Measurements from ENCODE around the gene DNAJA1. TPM values are rescaled to one million over a fixed set of nuclear protein-coding genes. Genes with fewer than 3 reads are reported as not detected.

DNAJA1 gene
- total and polyA plus RNA-seq, 7 experiments from 2014 or later: 66.8 to 204 (median 116) TPM

GRCh38 chr9:33044677-33045282 lies 19.7 kb downstream of the DNAJA1 start:
- ATAC-seq: no peak
- POLR2A ChIA-PET: interaction anchor here (0.8 kb wide), 1 partner anchor 31 kb away, joined by 3 read pairs; no protein-coding TSS in a partner anchor
- CTCF ChIA-PET: no interaction called here
- Histone ChIP-seq H3K27ac (ENCODE audit: low read depth, low read length) (peak overlapping the region; percentile 68), H3K36me3 (ENCODE audit: control insufficient read depth in 2 of 3, insufficient read depth in 3 of 3, low read length in 3 of 3) (peaks cover 0 to 21% (median 3%) of the 10 kb centered on the region in 3 experiments), H3K9me3 (ENCODE audit: control insufficient read depth in 2 of 3, low read length in 3 of 3) (no peaks in the 10 kb centered on the region), H3K27me3 (ENCODE audit: control insufficient read depth in 2 of 2, insufficient read depth in 2 of 2, low read length in 2 of 2) (no peaks in the 10 kb centered on the region), H3K4me1 (ENCODE audit: control insufficient read depth in 2 of 2, insufficient read depth in 2 of 2, low read length in 2 of 2) (peaks cover 0 to 6% of the 10 kb centered on the region in 2 donors), H3K4me3 (ENCODE audit: low read length) (peak overlapping the region; percentile 56)
- H3K27me3 Mint-ChIP-seq: no peaks in the 10 kb centered on the region
- peak overlapping the region; percentile 69 to 91 (median 82) for H3K4me3 Mint-ChIP-seq
- DNase-seq: no peak
- peak overlapping the region; percentile 46 to 92 (median 68) for H3K27ac Mint-ChIP-seq
- H3K4me1 Mint-ChIP-seq: peaks cover 8 to 24% (median 19%) of the 10 kb centered on the region in 7 donors
- no peaks in the 10 kb centered on the region for H3K9me3 Mint-ChIP-seq
- peaks cover 9 to 30% (median 15%) of the 10 kb centered on the region in 5 donors for H3K36me3 Mint-ChIP-seq
- intact Hi-C loops (cut with micrococcal nuclease): loop anchor here in 1 of 2 donors (1.0 kb wide), 2 partner anchors 9 to 32 kb away; partner anchors contain the start of gene SMU1

GRCh38 chr9:33046061-33046460 lies 21.0 kb downstream of the DNAJA1 start:
- CTCF ChIA-PET: no interaction called here
- ATAC-seq (no peak), DNase-seq (no peak)
- peaks cover 8 to 26% (median 19%) of the 10 kb centered on the region in 7 donors for H3K4me1 Mint-ChIP-seq
- Histone ChIP-seq H3K27ac (ENCODE audit: low read depth, low read length) (no peak overlapping the region), H3K27me3 (ENCODE audit: control insufficient read depth in 2 of 2, insufficient read depth in 2 of 2, low read length in 2 of 2) (no peaks in the 10 kb centered on the region), H3K36me3 (ENCODE audit: control insufficient read depth in 2 of 3, insufficient read depth in 3 of 3, low read length in 3 of 3) (peaks cover 0 to 18% (median 8%) of the 10 kb centered on the region in 3 experiments), H3K4me1 (ENCODE audit: control insufficient read depth in 2 of 2, insufficient read depth in 2 of 2, low read length in 2 of 2) (peaks cover 0 to 6% of the 10 kb centered on the region in 2 donors), H3K9me3 (ENCODE audit: control insufficient read depth in 2 of 3, low read length in 3 of 3) (no peaks in the 10 kb centered on the region), H3K4me3 (ENCODE audit: low read length) (no peak overlapping the region)
- intact Hi-C loops (cut with micrococcal nuclease): no loop called here
- H3K4me3 Mint-ChIP-seq: no peak overlapping the region
- H3K27me3 Mint-ChIP-seq: no peaks in the 10 kb centered on the region
- no peaks in the 10 kb centered on the region for H3K9me3 Mint-ChIP-seq
- peaks cover 9 to 36% (median 20%) of the 10 kb centered on the region in 5 donors for H3K36me3 Mint-ChIP-seq
- H3K27ac Mint-ChIP-seq: peak overlapping the region in 1 of 9 donors; percentile 76
- POLR2A ChIA-PET: no interaction called here

- intact Hi-C loops (cut with micrococcal nuclease): no loop called here
- peaks cover 8 to 35% (median 8%) of the 10 kb centered on the region in 3 experiments for H3K36me3 ChIP-seq (ENCODE audit: control insufficient read depth in 2 of 3, insufficient read depth in 3 of 3, low read length in 3 of 3)
- peaks cover 0 to 6% of the 10 kb centered on the region in 2 donors for H3K4me1 ChIP-seq (ENCODE audit: control insufficient read depth in 2 of 2, insufficient read depth in 2 of 2, low read length in 2 of 2)
- Mint-ChIP-seq H3K27me3 (no peaks in the 10 kb centered on the region), H3K9me3 (no peaks in the 10 kb centered on the region), H3K27ac (peak overlapping the region in 2 of 9 donors; percentile 69 to 71), H3K4me1 (peaks cover 8 to 26% (median 19%) of the 10 kb centered on the region in 7 donors), H3K36me3 (peaks cover 9 to 51% (median 26%) of the 10 kb centered on the region in 5 donors), H3K4me3 (no peak overlapping the region)
- no peak for DNase-seq
- no peak overlapping the region for H3K4me3 ChIP-seq (ENCODE audit: low read length)
- POLR2A ChIA-PET: no interaction called here
- no peaks in the 10 kb centered on the region for H3K9me3 ChIP-seq (ENCODE audit: control insufficient read depth in 2 of 3, low read length in 3 of 3)
- CTCF ChIA-PET: no interaction called here
- H3K27ac ChIP-seq (ENCODE audit: low read depth, low read length): no peak overlapping the region
- no peaks in the 10 kb centered on the region for H3K27me3 ChIP-seq (ENCODE audit: control insufficient read depth in 2 of 2, insufficient read depth in 2 of 2, low read length in 2 of 2)
- no peak for ATAC-seq
Observed at GRCh38 chr9:33048054-33048465, 23.0 kb downstream of the DNAJA1 start.

- Mint-ChIP-seq H3K27ac (peak overlapping the region in 4 of 9 donors; percentile 14 to 68 (median 26)), H3K9me3 (no peaks in the 10 kb centered on the region), H3K4me1 (peaks cover 0 to 11% (median 5%) of the 10 kb centered on the region in 7 donors), H3K27me3 (no peaks in the 10 kb centered on the region), H3K4me3 (no peak overlapping the region), H3K36me3 (peaks cover 9 to 54% (median 31%) of the 10 kb centered on the region in 5 donors)
- Histone ChIP-seq H3K4me1 (ENCODE audit: control insufficient read depth in 2 of 2, insufficient read depth in 2 of 2, low read length in 2 of 2) (no peaks in the 10 kb centered on the region), H3K9me3 (ENCODE audit: control insufficient read depth in 2 of 3, low read length in 3 of 3) (no peaks in the 10 kb centered on the region), H3K36me3 (ENCODE audit: control insufficient read depth in 2 of 3, insufficient read depth in 3 of 3, low read length in 3 of 3) (peaks cover 14 to 53% (median 15%) of the 10 kb centered on the region in 3 experiments), H3K27ac (ENCODE audit: low read depth, low read length) (no peak overlapping the region), H3K4me3 (ENCODE audit: low read length) (no peak overlapping the region), H3K27me3 (ENCODE audit: control insufficient read depth in 2 of 2, insufficient read depth in 2 of 2, low read length in 2 of 2) (no peaks in the 10 kb centered on the region)
- DNase-seq: no peak
- ChIA-PET CTCF (interaction anchor here (0.7 kb wide), 1 partner anchor 10 kb away, joined by 3 read pairs; no protein-coding TSS in a partner anchor), POLR2A (interaction anchor here (0.6 kb wide), 1 partner anchor 17 kb away, joined by 3 read pairs; no protein-coding TSS in a partner anchor)
- intact Hi-C loops (cut with micrococcal nuclease): no loop called here
- no peak for ATAC-seq
Observed at GRCh38 chr9:33049680-33050361, 24.7 kb downstream of the DNAJA1 start.

- H3K9me3 ChIP-seq (ENCODE audit: control insufficient read depth in 2 of 3, low read length in 3 of 3): no peaks in the 10 kb centered on the region
- H3K27me3 ChIP-seq (ENCODE audit: control insufficient read depth in 2 of 2, insufficient read depth in 2 of 2, low read length in 2 of 2): no peaks in the 10 kb centered on the region
- ChIA-PET CTCF (interaction anchor here (0.7 kb wide), 1 partner anchor 102 kb away, joined by 4 read pairs; no protein-coding TSS in a partner anchor), POLR2A (no interaction called here)
- H3K9me3 Mint-ChIP-seq: no peaks in the 10 kb centered on the region
- H3K4me3 Mint-ChIP-seq: no peak overlapping the region
- no peak overlapping the region for H3K27ac ChIP-seq (ENCODE audit: low read depth, low read length)
- H3K36me3 ChIP-seq (ENCODE audit: control insufficient read depth in 2 of 3, insufficient read depth in 3 of 3, low read length in 3 of 3): peaks cover 19 to 59% (median 23%) of the 10 kb centered on the region in 3 experiments
- H3K27ac Mint-ChIP-seq: peak overlapping the region in 1 of 9 donors; percentile 56
- no peak overlapping the region for H3K4me3 ChIP-seq (ENCODE audit: low read length)
- intact Hi-C loops (cut with micrococcal nuclease): no loop called here
- ATAC-seq (peak; percentile 27), DNase-seq (no peak)
- H3K36me3 Mint-ChIP-seq: peaks cover 6 to 52% (median 32%) of the 10 kb centered on the region in 5 donors
- H3K4me1 Mint-ChIP-seq: peaks cover 0 to 5% (median 0%) of the 10 kb centered on the region in 7 donors
- H3K27me3 Mint-ChIP-seq: no peaks in the 10 kb centered on the region
- no peaks in the 10 kb centered on the region for H3K4me1 ChIP-seq (ENCODE audit: control insufficient read depth in 2 of 2, insufficient read depth in 2 of 2, low read length in 2 of 2)
Observed at GRCh38 chr9:33051144-33051543, 26.1 kb downstream of the DNAJA1 start.

GRCh38 chr9:33065157-33066076 lies 40.3 kb downstream of the DNAJA1 start:
- no peak overlapping the region for H3K27ac ChIP-seq (ENCODE audit: low read depth, low read length)
- no peaks in the 10 kb centered on the region for H3K27me3 Mint-ChIP-seq
- POLR2A ChIA-PET: interaction anchor here (1.2 kb wide), 1 partner anchor 40 kb away, joined by 3 read pairs; the partner anchor contains the start of gene DNAJA1
- H3K9me3 ChIP-seq (ENCODE audit: control insufficient read depth in 2 of 3, low read length in 3 of 3): no peaks in the 10 kb centered on the region
- CTCF ChIA-PET: no interaction called here
- peak overlapping the region in 3 of 9 donors; percentile 23 to 61 (median 58) for H3K27ac Mint-ChIP-seq
- intact Hi-C loops (cut with micrococcal nuclease): no loop called here
- H3K4me1 Mint-ChIP-seq: peaks cover 5 to 22% (median 10%) of the 10 kb centered on the region in 7 donors
- H3K9me3 Mint-ChIP-seq: no peaks in the 10 kb centered on the region
- no peaks in the 10 kb centered on the region for H3K27me3 ChIP-seq (ENCODE audit: control insufficient read depth in 2 of 2, insufficient read depth in 2 of 2, low read length in 2 of 2)
- H3K36me3 Mint-ChIP-seq: peaks cover 7 to 44% (median 16%) of the 10 kb centered on the region in 5 donors
- H3K36me3 ChIP-seq (ENCODE audit: control insufficient read depth in 2 of 3, insufficient read depth in 3 of 3, low read length in 3 of 3): peaks cover 32 to 80% (median 34%) of the 10 kb centered on the region in 3 experiments
- no peak overlapping the region for H3K4me3 ChIP-seq (ENCODE audit: low read length)
- peak; percentile 26 for ATAC-seq
- H3K4me1 ChIP-seq (ENCODE audit: control insufficient read depth in 2 of 2, insufficient read depth in 2 of 2, low read length in 2 of 2): no peaks in the 10 kb centered on the region
- no peak overlapping the region for H3K4me3 Mint-ChIP-seq
- DNase-seq: no peak

Measured in naive thymus-derived CD4-positive, alpha-beta T cell (primary cell).